SK-N-SH treated with all-trans-retinoic acid at 6 μM for 48 hours (cell line): Measurements from ENCODE around the gene KCNMA1.

Experiments
- ARNTL ChIP-seq: fragments of 450-650 bp; formaldehyde crosslinking; IDR thresholded peaks from 2 replicates; pipeline ENCODE4 v1.5.0; 2020; ENCODE audit warnings: low read depth, mild to moderate bottlenecking, moderate library complexity, borderline replicate concordance
- BACH2 ChIP-seq: fragments of 250-450 bp; sonication (Bioruptor Pico); IDR thresholded peaks from 2 replicates; pipeline ENCODE4 v1.9.0; 2021; ENCODE audit warnings: mild to moderate bottlenecking, borderline replicate concordance
- CSDC2 ChIP-seq: fragments of 250-450 bp; sonication (Bioruptor Pico); IDR thresholded peaks from 2 replicates; pipeline ENCODE4 v1.5.0; 2020; ENCODE audit warnings: mild to moderate bottlenecking, moderate library complexity
- ESRRG ChIP-seq: fragments of 250-450 bp; sonication (Bioruptor Pico); IDR thresholded peaks from 2 replicates; pipeline ENCODE4 v1.6.1; 2021; ENCODE audit warnings: mild to moderate bottlenecking
- ISL1 ChIP-seq: fragments of 250-450 bp; sonication (Bioruptor Pico); IDR thresholded peaks from 2 replicates; pipeline ENCODE4 v2.1.2; 2022; ENCODE audit warnings: mild to moderate bottlenecking, moderate library complexity
- SNAI2 ChIP-seq: fragments of 250-450 bp; sonication (Bioruptor Pico); IDR thresholded peaks from 2 replicates; pipeline ENCODE4 v1.5.0; 2020; ENCODE audit warnings: mild to moderate bottlenecking, moderate library complexity
- TOX ChIP-seq: fragments of 250-450 bp; sonication (Bioruptor Pico); IDR thresholded peaks from 2 replicates; pipeline ENCODE4 v1.8.0; 2021; ENCODE audit warnings: mild to moderate bottlenecking, moderate library complexity, borderline replicate concordance
- ZFP3 ChIP-seq: fragments of 250-450 bp; sonication (Bioruptor Pico); IDR thresholded peaks from 2 replicates; pipeline ENCODE4 v1.5.0; 2020; ENCODE audit warnings: mild to moderate bottlenecking, moderate library complexity
- ZFP30 ChIP-seq: fragments of 450-650 bp; formaldehyde crosslinking; IDR thresholded peaks from 2 replicates; pipeline ENCODE4 v1.5.0; 2022; ENCODE audit warnings: mild to moderate bottlenecking, moderate library complexity
- TF ChIP-seq, protein P1 (sequence below): fragments of 250-450 bp; sonication (Bioruptor Pico); IDR thresholded peaks from 2 replicates; pipeline ENCODE4 v1.8.0; 2020; ENCODE audit warnings: mild to moderate bottlenecking, moderate library complexity, borderline replicate concordance
- TF ChIP-seq, protein P2 (sequence below): fragments of 250-450 bp; sonication (Bioruptor Pico); IDR thresholded peaks from 2 replicates; pipeline ENCODE4 v1.8.0; 2021; ENCODE audit warnings: low read depth, mild to moderate bottlenecking, moderate library complexity, borderline replicate concordance
- TF ChIP-seq, protein P3 (sequence below): fragments of 250-450 bp; sonication (Bioruptor Pico); IDR thresholded peaks from 2 replicates; pipeline ENCODE4 v1.5.1; 2021; ENCODE audit warnings: mild to moderate bottlenecking, moderate library complexity

- TF ChIP-seq ZFP30 (CRISPR knock-in tag): no peak
- TF ChIP-seq, protein P1, sequence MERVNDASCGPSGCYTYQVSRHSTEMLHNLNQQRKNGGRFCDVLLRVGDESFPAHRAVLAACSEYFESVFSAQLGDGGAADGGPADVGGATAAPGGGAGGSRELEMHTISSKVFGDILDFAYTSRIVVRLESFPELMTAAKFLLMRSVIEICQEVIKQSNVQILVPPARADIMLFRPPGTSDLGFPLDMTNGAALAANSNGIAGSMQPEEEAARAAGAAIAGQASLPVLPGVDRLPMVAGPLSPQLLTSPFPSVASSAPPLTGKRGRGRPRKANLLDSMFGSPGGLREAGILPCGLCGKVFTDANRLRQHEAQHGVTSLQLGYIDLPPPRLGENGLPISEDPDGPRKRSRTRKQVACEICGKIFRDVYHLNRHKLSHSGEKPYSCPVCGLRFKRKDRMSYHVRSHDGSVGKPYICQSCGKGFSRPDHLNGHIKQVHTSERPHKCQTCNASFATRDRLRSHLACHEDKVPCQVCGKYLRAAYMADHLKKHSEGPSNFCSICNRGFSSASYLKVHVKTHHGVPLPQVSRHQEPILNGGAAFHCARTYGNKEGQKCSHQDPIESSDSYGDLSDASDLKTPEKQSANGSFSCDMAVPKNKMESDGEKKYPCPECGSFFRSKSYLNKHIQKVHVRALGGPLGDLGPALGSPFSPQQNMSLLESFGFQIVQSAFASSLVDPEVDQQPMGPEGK (CRISPR knock-in tag): no peak
- TF ChIP-seq ESRRG (CRISPR knock-in tag): no peak
- no peak for TF ChIP-seq CSDC2
- TF ChIP-seq, protein P2, sequence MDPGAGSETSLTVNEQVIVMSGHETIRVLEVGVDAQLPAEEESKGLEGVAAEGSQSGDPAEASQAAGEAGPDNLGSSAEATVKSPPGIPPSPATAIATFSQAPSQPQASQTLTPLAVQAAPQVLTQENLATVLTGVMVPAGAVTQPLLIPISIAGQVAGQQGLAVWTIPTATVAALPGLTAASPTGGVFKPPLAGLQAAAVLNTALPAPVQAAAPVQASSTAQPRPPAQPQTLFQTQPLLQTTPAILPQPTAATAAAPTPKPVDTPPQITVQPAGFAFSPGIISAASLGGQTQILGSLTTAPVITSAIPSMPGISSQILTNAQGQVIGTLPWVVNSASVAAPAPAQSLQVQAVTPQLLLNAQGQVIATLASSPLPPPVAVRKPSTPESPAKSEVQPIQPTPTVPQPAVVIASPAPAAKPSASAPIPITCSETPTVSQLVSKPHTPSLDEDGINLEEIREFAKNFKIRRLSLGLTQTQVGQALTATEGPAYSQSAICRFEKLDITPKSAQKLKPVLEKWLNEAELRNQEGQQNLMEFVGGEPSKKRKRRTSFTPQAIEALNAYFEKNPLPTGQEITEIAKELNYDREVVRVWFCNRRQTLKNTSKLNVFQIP: no peak
- no peak for TF ChIP-seq ISL1 (CRISPR knock-in tag)
- TF ChIP-seq BACH2 (CRISPR knock-in tag): no peak
- no peak for TF ChIP-seq ZFP3 (CRISPR knock-in tag)
- TF ChIP-seq, protein P3, sequence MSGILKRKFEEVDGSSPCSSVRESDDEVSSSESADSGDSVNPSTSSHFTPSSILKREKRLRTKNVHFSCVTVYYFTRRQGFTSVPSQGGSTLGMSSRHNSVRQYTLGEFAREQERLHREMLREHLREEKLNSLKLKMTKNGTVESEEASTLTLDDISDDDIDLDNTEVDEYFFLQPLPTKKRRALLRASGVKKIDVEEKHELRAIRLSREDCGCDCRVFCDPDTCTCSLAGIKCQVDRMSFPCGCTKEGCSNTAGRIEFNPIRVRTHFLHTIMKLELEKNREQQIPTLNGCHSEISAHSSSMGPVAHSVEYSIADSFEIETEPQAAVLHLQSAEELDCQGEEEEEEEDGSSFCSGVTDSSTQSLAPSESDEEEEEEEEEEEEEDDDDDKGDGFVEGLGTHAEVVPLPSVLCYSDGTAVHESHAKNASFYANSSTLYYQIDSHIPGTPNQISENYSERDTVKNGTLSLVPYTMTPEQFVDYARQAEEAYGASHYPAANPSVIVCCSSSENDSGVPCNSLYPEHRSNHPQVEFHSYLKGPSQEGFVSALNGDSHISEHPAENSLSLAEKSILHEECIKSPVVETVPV (CRISPR knock-in tag): no peak
- no peak for TF ChIP-seq ARNTL (CRISPR knock-in tag)
- no peak for TF ChIP-seq SNAI2
- TF ChIP-seq TOX (CRISPR knock-in tag): no peak
Measured at GRCh38 chr10:76874896-76875295, 762.7 kb downstream of the KCNMA1 start.
